Tibial nerve (tissue), 4 donors: Measurements from ENCODE around the gene LRRC52. TPM values are rescaled to one million over a fixed set of nuclear protein-coding genes. Genes with fewer than 3 reads are reported as not detected.
"Not testable (repeated sequence)": the region's sequence is repeated elsewhere in the genome, so short reads cannot be mapped to it uniquely, and the experiment has no call there.

Experiments used
- DNase-seq, 2 donors: peaks; one replicate each; pipeline ENCODE4 v3.0.0-alpha.2; 2019; ENCODE audit warnings: low spot score in 2 of 2
- H3K27ac ChIP-seq, 4 donors: fragments of 200-600 bp; sonication (generic) in 3 of 4; one replicate each; pipeline ENCODE4 v1.5.1; 2017 to 2019; ENCODE audit warnings: mild to moderate bottlenecking in 1 of 4
- H3K27me3 ChIP-seq, 2 donors: fragments of 200-600 bp; sonication (generic) in 1 of 2; one replicate each; pipeline versions ENCODE4 v1.5.1 to v1.6.0; 2017 to 2019
- H3K36me3 ChIP-seq, 3 donors: fragments of 200-600 bp; sonication (generic); one replicate each; pipeline ENCODE4 v1.5.1; 2018 to 2019
- H3K4me1 ChIP-seq, 4 donors: fragments of 200-600 bp; sonication (generic) in 3 of 4; one replicate each; pipeline ENCODE4 v1.5.1; 2017 to 2019
- H3K4me3 ChIP-seq, 4 donors: fragments of 200-600 bp; sonication (generic) in 3 of 4; one replicate each; pipeline ENCODE4 v1.5.1; 2017 to 2019; ENCODE audit warnings: mild to moderate bottlenecking in 1 of 4, moderate library complexity in 1 of 4
- H3K9me3 ChIP-seq, 4 donors: fragments of 200-600 bp; sonication (generic) in 3 of 4; one replicate each; pipeline ENCODE4 v1.5.1; 2017 to 2019
- CTCF ChIP-seq, 5 experiments: fragments of 200-600 bp in 3 of 5; fragments of 450-650 bp in 2 of 5; sonication (generic) in 3 of 5; IDR thresholded peaks; one replicate each; pipeline ENCODE4 v1.5.1; 2016 to 2019; ENCODE audit warnings: antibody characterized with exemption in 5 of 5, mild to moderate bottlenecking in 3 of 5, moderate library complexity in 2 of 5
- EP300 ChIP-seq, 2 donors: sonication (generic); formaldehyde crosslinking; IDR thresholded peaks; one replicate each; pipeline ENCODE4 v1.6.1; 2017; ENCODE audit warnings: antibody characterized with exemption in 2 of 2, mild to moderate bottlenecking in 1 of 2
- POLR2A ChIP-seq, 2 donors: fragments of 450-650 bp; IDR thresholded peaks; one replicate each; pipeline ENCODE4 v1.6.1; 2017; ENCODE audit warnings: antibody characterized with exemption in 2 of 2, mild to moderate bottlenecking in 2 of 2, moderate library complexity in 2 of 2
- WGBS, 2 donors: methylation state at CpG; one replicate each; pipeline ENCODE4 v1.1.5; 2018; 5-methylcytosine and 5-hydroxymethylcytosine counted together
- total RNA-seq, 4 donors: library from RNA; depleted of rRNA; stranded (reverse); fragments of >200 nt; gene quantifications; one replicate each; pipeline ENCODE4 v1.1.0, GENCODE V29; 2016

Gene LRRC52
- total RNA-seq, 4 donors from 2014 or later: not detected

- TF ChIP-seq POLR2A (IDR thresholded peaks at IDR 0.05): no peak
- TF ChIP-seq CTCF (IDR thresholded peaks at IDR 0.05): no peak
- TF ChIP-seq EP300 (IDR thresholded peaks at IDR 0.05): no peak
- 93 to 95% methylated on average over 4 of the region's 4 CpGs for WGBS, 2 donors
Observed at GRCh38 chr1:165605246-165605645, 61.4 kb downstream of the LRRC52 start.

GRCh38 chr1:165606676-165607075 lies 62.9 kb downstream of the LRRC52 start:
- not testable (repeated sequence) for DNase-seq, H3K27me3 ChIP-seq, H3K27ac ChIP-seq, H3K36me3 ChIP-seq, H3K4me1 ChIP-seq, H3K9me3 ChIP-seq, H3K4me3 ChIP-seq
- WGBS, 2 donors: 86 to 90% methylated on average over 12 of the region's 12 CpGs

More at GRCh38 chr1:165605246-165605645, 61.4 kb downstream of the LRRC52 start:
- Histone ChIP-seq H3K27me3 (no peaks in the 10 kb centered on the region), H3K4me3 (no peak overlapping the region), H3K27ac (no peak overlapping the region), H3K4me1 (peaks cover 0 to 11% (median 0%) of the 10 kb centered on the region in 4 donors), H3K36me3 (no peaks in the 10 kb centered on the region), H3K9me3 (no peaks in the 10 kb centered on the region)
- no peak for DNase-seq

- no peaks in the 10 kb centered on the region for H3K36me3 ChIP-seq
- H3K27me3 ChIP-seq: no peaks in the 10 kb centered on the region
- H3K27ac ChIP-seq: no peak overlapping the region
- 48 to 50% methylated on average over 1 of the region's 1 CpG for WGBS, 2 donors
- DNase-seq: no peak
- H3K4me1 ChIP-seq: no peaks in the 10 kb centered on the region
- no peak overlapping the region for H3K4me3 ChIP-seq
- TF ChIP-seq CTCF (IDR thresholded peaks at IDR 0.05) (no peak), POLR2A (IDR thresholded peaks at IDR 0.05) (no peak), EP300 (IDR thresholded peaks at IDR 0.05) (no peak)
- no peaks in the 10 kb centered on the region for H3K9me3 ChIP-seq
Observed at GRCh38 chr1:165610866-165611265, 67.1 kb downstream of the LRRC52 start.

- Histone ChIP-seq H3K4me1 (no peaks in the 10 kb centered on the region), H3K27ac (no peak overlapping the region), H3K36me3 (no peaks in the 10 kb centered on the region), H3K4me3 (no peak overlapping the region), H3K9me3 (no peaks in the 10 kb centered on the region), H3K27me3 (no peaks in the 10 kb centered on the region)
- no peak for DNase-seq
- TF ChIP-seq CTCF (IDR thresholded peaks at IDR 0.05): no peak
- no peak for TF ChIP-seq EP300 (IDR thresholded peaks at IDR 0.05)
- TF ChIP-seq POLR2A (IDR thresholded peaks at IDR 0.05): no peak
- 90 to 97% methylated on average over 3 of the region's 3 CpGs for WGBS, 2 donors
Observed at GRCh38 chr1:165612062-165612461, 68.3 kb downstream of the LRRC52 start.

Other genes with a start within 250 kb of the LRRC52 start
- under 1 TPM in 1 of 4 donors, not detected in 3; 0.84 TPM for gene LMX1A, start 187.3 kb upstream of the LRRC52 start, total RNA-seq
- 10 to 100 TPM in 2 of 4 donors, 1 to 10 TPM in 2; 3.3 to 13.8 (median 7.3) TPM for gene RXRG, start 98.9 kb upstream of the LRRC52 start, total RNA-seq
- 100 to 1,000 TPM; 106 to 175 (median 157) TPM for gene MGST3, start 87.2 kb downstream of the LRRC52 start, total RNA-seq
- 100 to 1,000 TPM in 1 of 4 donors, 10 to 100 TPM in 3; 55.3 to 109 (median 74.5) TPM for gene ALDH9A1, start 154.6 kb downstream of the LRRC52 start, total RNA-seq
- gene TMCO1, start 224.9 kb downstream of the LRRC52 start, total RNA-seq: 10 to 100 TPM; 31.5 to 65.5 (median 45.5) TPM